ENCODE measurements around the gene KCNAB1. TPM values are rescaled to one million over a fixed set of nuclear protein-coding genes. Genes with fewer than 3 reads are reported as not detected.
A peak's percentile ranks its signal among the peaks of the same experiment; 100 is the strongest.

Gene KCNAB1
- total RNA-seq, 1 donor from 2014 or later: 0.79 TPM

DNA sequence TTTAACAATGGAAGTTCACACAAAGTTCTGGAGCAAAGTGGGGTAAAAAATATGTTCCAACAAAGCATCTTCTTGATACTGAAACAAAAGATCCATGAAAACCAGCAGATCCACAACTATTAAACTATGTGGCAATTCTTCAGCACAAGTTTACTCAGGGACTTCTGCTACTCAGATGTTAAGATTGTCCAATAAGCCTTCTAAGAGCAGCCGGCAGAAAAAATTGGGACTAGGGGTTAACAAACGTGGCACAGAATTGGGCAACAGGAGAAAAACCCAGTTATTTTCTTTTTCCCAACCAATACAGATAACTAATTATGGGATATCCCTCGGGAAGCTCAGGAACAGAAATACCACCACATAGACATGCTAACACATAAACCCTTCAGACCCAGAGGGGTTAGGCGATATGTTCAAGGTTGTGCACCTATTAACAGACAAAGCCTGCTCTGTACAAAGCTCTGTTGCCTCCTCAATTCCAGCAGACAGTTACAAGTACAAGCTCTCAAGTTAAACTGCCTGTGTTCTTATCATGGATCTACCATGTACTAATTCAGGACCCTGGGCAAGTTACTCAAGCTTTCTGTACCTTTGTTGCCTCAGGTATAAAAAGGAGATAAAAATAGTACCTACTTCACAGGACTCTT is 427.8 kb downstream of the KCNAB1 start:
- H3K27me3 Mint-ChIP-seq (ENCODE audit: low read depth): no peaks in the 10 kb centered on the region
- TF ChIP-seq, protein P1, sequence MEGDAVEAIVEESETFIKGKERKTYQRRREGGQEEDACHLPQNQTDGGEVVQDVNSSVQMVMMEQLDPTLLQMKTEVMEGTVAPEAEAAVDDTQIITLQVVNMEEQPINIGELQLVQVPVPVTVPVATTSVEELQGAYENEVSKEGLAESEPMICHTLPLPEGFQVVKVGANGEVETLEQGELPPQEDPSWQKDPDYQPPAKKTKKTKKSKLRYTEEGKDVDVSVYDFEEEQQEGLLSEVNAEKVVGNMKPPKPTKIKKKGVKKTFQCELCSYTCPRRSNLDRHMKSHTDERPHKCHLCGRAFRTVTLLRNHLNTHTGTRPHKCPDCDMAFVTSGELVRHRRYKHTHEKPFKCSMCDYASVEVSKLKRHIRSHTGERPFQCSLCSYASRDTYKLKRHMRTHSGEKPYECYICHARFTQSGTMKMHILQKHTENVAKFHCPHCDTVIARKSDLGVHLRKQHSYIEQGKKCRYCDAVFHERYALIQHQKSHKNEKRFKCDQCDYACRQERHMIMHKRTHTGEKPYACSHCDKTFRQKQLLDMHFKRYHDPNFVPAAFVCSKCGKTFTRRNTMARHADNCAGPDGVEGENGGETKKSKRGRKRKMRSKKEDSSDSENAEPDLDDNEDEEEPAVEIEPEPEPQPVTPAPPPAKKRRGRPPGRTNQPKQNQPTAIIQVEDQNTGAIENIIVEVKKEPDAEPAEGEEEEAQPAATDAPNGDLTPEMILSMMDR (conservative IDR thresholded peaks at IDR 0.05): no peak
- DNase-seq (ENCODE audit: low read depth, low spot score): no peak
- peaks cover 46% of the 10 kb centered on the region for H3K4me1 Mint-ChIP-seq
- H3K27ac Mint-ChIP-seq (ENCODE audit: unreplicated experiment): no peak overlapping the region
- no peaks in the 10 kb centered on the region for H3K9me3 Mint-ChIP-seq
- H3K36me3 Mint-ChIP-seq (ENCODE audit: low read depth): peaks cover 14% of the 10 kb centered on the region
- H3K4me3 Mint-ChIP-seq: no peak overlapping the region

DNA sequence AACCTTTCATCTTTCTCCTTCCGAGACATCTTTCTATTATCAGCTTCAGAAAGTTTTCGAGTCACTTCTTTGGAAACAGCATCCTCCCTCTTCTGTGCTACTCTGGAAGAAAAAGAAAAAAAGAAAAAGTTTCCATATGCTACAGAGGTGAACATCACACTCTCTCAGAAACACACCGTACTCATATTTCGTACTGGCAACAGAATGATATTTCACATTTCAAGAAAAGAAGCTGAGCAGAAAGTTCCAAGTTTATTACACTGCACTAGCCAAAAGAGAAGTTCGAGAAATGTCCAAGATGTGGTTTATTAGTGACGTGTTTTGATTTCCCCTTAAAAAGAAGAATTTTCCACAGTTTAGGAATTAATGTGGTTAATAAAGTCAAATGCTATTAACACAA is 428.5 kb downstream of the KCNAB1 start:
- H3K27ac Mint-ChIP-seq (ENCODE audit: unreplicated experiment): no peak overlapping the region

DNA sequence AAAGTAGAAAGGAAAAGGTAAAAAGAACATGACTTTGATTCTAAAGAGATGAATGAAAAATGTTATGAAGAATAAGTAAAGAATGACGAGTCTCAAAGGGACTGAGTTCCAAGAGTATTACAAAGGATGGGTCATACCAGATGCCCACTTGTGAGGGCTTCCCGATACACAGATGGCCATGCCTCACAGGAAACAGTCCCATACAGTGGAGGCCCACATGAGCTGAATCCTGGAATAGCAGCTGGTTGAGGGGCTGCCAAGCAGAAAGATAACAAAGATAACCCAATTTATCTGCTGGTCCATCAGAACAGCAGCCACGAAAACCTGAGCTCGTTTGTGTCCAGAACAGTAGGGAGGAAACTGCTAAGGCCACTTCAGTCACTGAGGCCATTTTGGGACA is 430.9 kb downstream of the KCNAB1 start:
- H3K4me3 Mint-ChIP-seq: peak overlapping the region; percentile 97
- peaks cover 14% of the 10 kb centered on the region for H3K36me3 Mint-ChIP-seq (ENCODE audit: low read depth)
- H3K4me1 Mint-ChIP-seq: peaks cover 57% of the 10 kb centered on the region
- TF ChIP-seq, protein P1 (conservative IDR thresholded peaks at IDR 0.05): no peak
- no peaks in the 10 kb centered on the region for H3K9me3 Mint-ChIP-seq
- DNase-seq (ENCODE audit: low read depth, low spot score): no peak
- no peak overlapping the region for H3K27ac Mint-ChIP-seq (ENCODE audit: unreplicated experiment)
- H3K27me3 Mint-ChIP-seq (ENCODE audit: low read depth): no peaks in the 10 kb centered on the region

More for the DNA sequence above, 428.5 kb downstream of the KCNAB1 start:
- H3K4me3 Mint-ChIP-seq: no peak overlapping the region
- H3K36me3 Mint-ChIP-seq (ENCODE audit: low read depth): peaks cover 14% of the 10 kb centered on the region
- H3K27me3 Mint-ChIP-seq (ENCODE audit: low read depth): no peaks in the 10 kb centered on the region
- H3K4me1 Mint-ChIP-seq: peaks cover 46% of the 10 kb centered on the region
- H3K9me3 Mint-ChIP-seq: no peaks in the 10 kb centered on the region
- no peak for DNase-seq (ENCODE audit: low read depth, low spot score)
- TF ChIP-seq, protein P1 (conservative IDR thresholded peaks at IDR 0.05): no peak

DNA sequence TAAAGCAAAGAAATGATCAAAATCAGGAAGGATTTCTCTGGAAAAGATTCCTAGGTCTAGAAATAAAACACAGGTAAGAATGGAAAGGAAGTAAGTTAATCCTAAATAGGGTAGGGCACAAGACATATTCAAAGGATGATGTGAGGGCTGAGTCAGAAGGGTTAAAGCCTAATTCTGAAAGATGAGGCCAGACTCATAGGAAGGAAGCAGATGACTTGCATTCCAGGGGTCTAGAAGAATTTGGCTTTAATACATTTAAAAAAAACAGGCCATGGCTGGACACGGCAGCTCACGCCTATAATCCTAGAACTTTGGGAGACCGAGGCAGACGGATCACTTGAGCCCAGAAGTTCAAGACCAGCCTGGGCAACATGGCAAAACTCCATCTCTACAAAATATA is 431.4 kb downstream of the KCNAB1 start:
- Mint-ChIP-seq H3K9me3 (no peaks in the 10 kb centered on the region), H3K27me3 (ENCODE audit: low read depth) (no peaks in the 10 kb centered on the region), H3K27ac (ENCODE audit: unreplicated experiment) (no peak overlapping the region), H3K4me3 (peak overlapping the region; percentile 97), H3K4me1 (peaks cover 57% of the 10 kb centered on the region), H3K36me3 (ENCODE audit: low read depth) (peaks cover 10% of the 10 kb centered on the region)
- TF ChIP-seq, protein P1 (conservative IDR thresholded peaks at IDR 0.05): no peak
- DNase-seq (ENCODE audit: low read depth, low spot score): no peak

DNA sequence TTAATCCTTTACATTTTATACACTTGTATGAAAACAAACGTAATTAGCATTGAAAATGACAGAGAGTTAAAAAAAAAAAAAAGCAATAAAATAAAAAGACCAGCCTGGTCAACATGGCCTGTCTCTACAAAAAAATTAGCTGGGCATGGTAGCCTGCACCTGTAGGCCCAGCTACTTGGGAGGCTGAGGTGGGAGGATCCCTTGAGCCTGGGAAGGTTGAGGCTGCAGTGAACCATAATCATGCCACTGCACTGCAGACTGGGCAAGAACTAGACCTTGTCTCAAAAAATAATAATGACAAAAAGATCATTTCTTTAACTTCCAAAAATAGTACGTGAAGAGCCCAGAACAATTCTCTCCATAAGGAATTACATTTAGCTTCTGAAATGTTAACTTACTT is 432.6 kb downstream of the KCNAB1 start:
- Mint-ChIP-seq H3K9me3 (no peaks in the 10 kb centered on the region), H3K27me3 (ENCODE audit: low read depth) (no peaks in the 10 kb centered on the region), H3K36me3 (ENCODE audit: low read depth) (peaks cover 7% of the 10 kb centered on the region), H3K27ac (ENCODE audit: unreplicated experiment) (no peak overlapping the region), H3K4me1 (peaks cover 48% of the 10 kb centered on the region), H3K4me3 (peak overlapping the region; percentile 97)
- no peak for DNase-seq (ENCODE audit: low read depth, low spot score)
- TF ChIP-seq, protein P1 (conservative IDR thresholded peaks at IDR 0.05): no peak

Data from neural crest cell (in vitro differentiated cells).